Osteoblast (primary cell): ENCODE data around the gene RAB1A. TPM values are rescaled to one million over a fixed set of nuclear protein-coding genes. Genes with fewer than 3 reads are reported as not detected.

Experiments
- DNase-seq: peaks from one replicate; pipeline ENCODE4 v3.0.0; 2011; ENCODE audit warnings: low spot score, mixed read lengths; ENCODE audit not compliant: insufficient read length; ENCODE audit errors: missing footprints
- H2AFZ ChIP-seq: 2 replicates; pipeline ENCODE4 v1.6.0; 2011; ENCODE audit warnings: mild to moderate bottlenecking, low read length
- H3K27ac ChIP-seq: 2 replicates; pipeline ENCODE4 v1.5.1; 2011; ENCODE audit warnings: mild to moderate bottlenecking, low read depth, low read length, moderate library complexity
- H3K27me3 ChIP-seq: 2 replicates; pipeline ENCODE4 v1.6.0; 2012; ENCODE audit warnings: mild to moderate bottlenecking, control low read depth, inconsistent platforms, low read length, moderate library complexity; ENCODE audit not compliant: insufficient read depth
- H3K36me3 ChIP-seq: 2 replicates; pipeline ENCODE4 v1.5.1; 2011; ENCODE audit warnings: mild to moderate bottlenecking, low read length, control low read depth, moderate library complexity; ENCODE audit not compliant: insufficient read depth
- H3K4me1 ChIP-seq: 2 replicates; pipeline ENCODE4 v1.5.1; 2011; ENCODE audit warnings: mild to moderate bottlenecking, low read length, control low read depth, moderate library complexity; ENCODE audit not compliant: insufficient read depth
- H3K4me2 ChIP-seq: 2 replicates; pipeline ENCODE4 v1.6.0; 2011; ENCODE audit warnings: mild to moderate bottlenecking, low read length; ENCODE audit not compliant: insufficient read depth
- H3K4me3 ChIP-seq: fragments of 200-600 bp; sonication (generic); 3 replicates; pipeline ENCODE4 v1.5.1; 2012; ENCODE audit warnings: mild to moderate bottlenecking, low read length, inconsistent platforms; ENCODE audit not compliant: insufficient read depth
- H3K79me2 ChIP-seq: 2 replicates; pipeline ENCODE4 v1.6.0; 2012; ENCODE audit warnings: mild to moderate bottlenecking, low read length, control low read depth, inconsistent platforms; ENCODE audit not compliant: insufficient read depth
- H3K9me3 ChIP-seq: 2 replicates; pipeline ENCODE4 v1.5.1; 2011; ENCODE audit warnings: low read depth, low read length, control low read depth
- H4K20me1 ChIP-seq: 2 replicates; pipeline ENCODE4 v1.6.0; 2012; ENCODE audit warnings: mild to moderate bottlenecking, low read length, control low read depth; ENCODE audit not compliant: insufficient read depth
- CTCF ChIP-seq: IDR thresholded peaks from 2 replicates; pipeline ENCODE4 v1.5.1; 2011; ENCODE audit warnings: mild to moderate bottlenecking, low read depth, low read length, moderate library complexity; ENCODE audit errors: extremely low read depth
- total RNA-seq: library from RNA; depleted of rRNA; stranded (reverse); fragments of >200 nt; gene quantifications from 2 replicates; pipeline ENCODE4 v1.2.3, GENCODE V29; 2012

RAB1A gene
- total RNA-seq, 1 donor: 72.7 TPM

- Histone ChIP-seq H3K27ac (peak within 1 kb of the TSS; percentile 51), H3K9me3 (no peaks in the 10 kb centered on the region), H2AFZ (peak within 1 kb of the TSS; percentile 93), H3K4me1 (peaks cover 13% of the 10 kb centered on the region), H4K20me1 (peaks cover 10% of the 10 kb centered on the region), H3K79me2 (peaks cover 41% of the 10 kb centered on the region), H3K36me3 (no peaks in the 10 kb centered on the region), H3K4me2 (peak within 1 kb of the TSS; percentile 88), H3K27me3 (no peaks in the 10 kb centered on the region), H3K4me3 (peak within 1 kb of the TSS; percentile 86)
- no peak for TF ChIP-seq CTCF
- peak; percentile 100 for DNase-seq
Measured at GRCh38 chr2:65056215-65057053, 73.5 kb downstream of the RAB1A start, which contains the start of gene CEP68. CEP68 (plus strand) TSS chr2:65056416; CDS start chr2:65069445, 13,029 bp downstream.

- peak overlapping the region; percentile 88 for H3K4me2 ChIP-seq
- peak overlapping the region; percentile 93 for H2AFZ ChIP-seq
- H3K27ac ChIP-seq: peak overlapping the region; percentile 12
- TF ChIP-seq CTCF: no peak
- H3K4me3 ChIP-seq: peak overlapping the region; percentile 86
- peaks cover 16% of the 10 kb centered on the region for H3K4me1 ChIP-seq
- no peaks in the 10 kb centered on the region for H3K27me3 ChIP-seq
- DNase-seq: no peak
- no peaks in the 10 kb centered on the region for H3K9me3 ChIP-seq
- peaks cover 10% of the 10 kb centered on the region for H4K20me1 ChIP-seq
- H3K79me2 ChIP-seq: peaks cover 36% of the 10 kb centered on the region
- H3K36me3 ChIP-seq: no peaks in the 10 kb centered on the region
Measured at GRCh38 chr2:65055422-65056214, 74.3 kb downstream of the RAB1A start.

- no peak for DNase-seq
- H3K9me3 ChIP-seq: no peaks in the 10 kb centered on the region
- no peak overlapping the region for H3K4me3 ChIP-seq
- no peaks in the 10 kb centered on the region for H3K27me3 ChIP-seq
- H3K27ac ChIP-seq: no peak overlapping the region
- no peaks in the 10 kb centered on the region for H3K36me3 ChIP-seq
- no peak overlapping the region for H2AFZ ChIP-seq
- H3K79me2 ChIP-seq: peaks cover 30% of the 10 kb centered on the region
- peaks cover 16% of the 10 kb centered on the region for H3K4me1 ChIP-seq
- no peak overlapping the region for H3K4me2 ChIP-seq
- H4K20me1 ChIP-seq: peaks cover 10% of the 10 kb centered on the region
- TF ChIP-seq CTCF: no peak
Measured at GRCh38 chr2:65054749-65055421, 75.0 kb downstream of the RAB1A start.
